Vagina (tissue), 2 donors: ENCODE data around the gene SLC25A24. TPM values are rescaled to one million over a fixed set of nuclear protein-coding genes. Genes with fewer than 3 reads are reported as not detected.

ENCODE experiments used
- DNase-seq, 2 donors: peaks; one replicate each; pipeline ENCODE4 v3.0.0-alpha.2; 2017; ENCODE audit errors: extremely low spot score in 2 of 2
- H3K27ac ChIP-seq: fragments of 200-600 bp; sonication (generic); one replicate; pipeline ENCODE4 v1.5.1; 2019
- H3K27me3 ChIP-seq: fragments of 200-600 bp; sonication (generic); one replicate; pipeline ENCODE4 v1.5.1; 2019
- H3K36me3 ChIP-seq, 2 donors: fragments of 200-600 bp; sonication (generic); one replicate each; pipeline ENCODE4 v1.5.1; 2017 to 2019
- H3K4me1 ChIP-seq: fragments of 200-600 bp; sonication (generic); one replicate; pipeline ENCODE4 v1.5.1; 2019
- H3K4me3 ChIP-seq, 2 donors: fragments of 200-600 bp; sonication (generic); 1 replicate in 1 of 2; 2 replicates in 1 of 2; pipeline ENCODE4 v1.5.1; 2016 to 2019
- H3K9me3 ChIP-seq: fragments of 200-600 bp; sonication (generic); one replicate; pipeline ENCODE4 v1.5.1; 2019
- CTCF ChIP-seq, 3 experiments: fragments of 450-650 bp in 2 of 3; fragments of 200-600 bp in 1 of 3; sonication (generic) in 1 of 3; IDR thresholded peaks; one replicate each; pipeline ENCODE4 v1.5.1; 2017 to 2019; ENCODE audit warnings: antibody characterized with exemption in 3 of 3, mild to moderate bottlenecking in 2 of 3, moderate library complexity in 2 of 3
- POLR2A ChIP-seq, 2 donors: fragments of 450-650 bp; IDR thresholded peaks; one replicate each; pipeline ENCODE4 v1.6.1; 2017; ENCODE audit warnings: antibody characterized with exemption in 2 of 2, mild to moderate bottlenecking in 2 of 2, moderate library complexity in 2 of 2
- POLR2AphosphoS5 ChIP-seq, 2 donors: sonication (generic); formaldehyde crosslinking; IDR thresholded peaks; one replicate each; pipeline ENCODE4 v1.9.0; 2017; ENCODE audit warnings: antibody characterized with exemption in 2 of 2, mild to moderate bottlenecking in 2 of 2, low read depth in 1 of 2; ENCODE audit not compliant: insufficient read depth in 1 of 2
- intact Hi-C: fragments of 100-400 bp; cut with DNase I; formaldehyde crosslinking; loops from one replicate; pipeline ENCODE4 v1.15.1; 2023
- total RNA-seq: library from RNA; depleted of rRNA; stranded (reverse); fragments of >200 nt; gene quantifications from one replicate; pipeline ENCODE4 v1.2.3, GENCODE V29; 2016

SLC25A24 gene
- total RNA-seq, 1 donor from 2014 or later, result 30.7 TPM

- TF ChIP-seq POLR2A (IDR thresholded peaks at IDR 0.05), result no peak
- TF ChIP-seq POLR2AphosphoS5 (IDR thresholded peaks at IDR 0.05; ENCODE audit: insufficient read depth in 1 of 2, low read depth in 1 of 2), result no peak
- TF ChIP-seq CTCF (IDR thresholded peaks at IDR 0.05), result no peak
- no peaks in the 10 kb centered on the region for H3K9me3 ChIP-seq
- intact Hi-C loops, result no loop called here
- peaks cover 0 to 16% of the 10 kb centered on the region in 2 donors for H3K36me3 ChIP-seq
- no peak for DNase-seq
- peaks cover 5% of the 10 kb centered on the region for H3K4me1 ChIP-seq
- H3K27me3 ChIP-seq, result no peaks in the 10 kb centered on the region
- no peak overlapping the region for H3K27ac ChIP-seq
- no peak overlapping the region for H3K4me3 ChIP-seq
Measured at GRCh38 chr1:108192581-108192980, 7.6 kb downstream of the SLC25A24 start.

- intact Hi-C loops, result no loop called here
- H3K36me3 ChIP-seq, result peaks cover 0 to 16% of the 10 kb centered on the region in 2 donors
- no peak overlapping the region for H3K4me3 ChIP-seq
- H3K27me3 ChIP-seq, result no peaks in the 10 kb centered on the region
- no peaks in the 10 kb centered on the region for H3K4me1 ChIP-seq
- DNase-seq, result no peak
- H3K9me3 ChIP-seq, result no peaks in the 10 kb centered on the region
- TF ChIP-seq POLR2A (IDR thresholded peaks at IDR 0.05) (no peak), POLR2AphosphoS5 (IDR thresholded peaks at IDR 0.05; ENCODE audit: insufficient read depth in 1 of 2, low read depth in 1 of 2) (no peak), CTCF (IDR thresholded peaks at IDR 0.05) (no peak)
- H3K27ac ChIP-seq, result no peak overlapping the region
Measured at GRCh38 chr1:108190686-108191416, 9.3 kb downstream of the SLC25A24 start.

- no peak for TF ChIP-seq POLR2AphosphoS5 (IDR thresholded peaks at IDR 0.05; ENCODE audit: insufficient read depth in 1 of 2, low read depth in 1 of 2)
- no peak for TF ChIP-seq POLR2A (IDR thresholded peaks at IDR 0.05)
- TF ChIP-seq CTCF (IDR thresholded peaks at IDR 0.05), result no peak
- DNase-seq, result no peak
- no peak overlapping the region for H3K27ac ChIP-seq
- intact Hi-C loops, result no loop called here
- H3K4me3 ChIP-seq, result no peak overlapping the region
- peaks cover 0 to 14% of the 10 kb centered on the region in 2 donors for H3K36me3 ChIP-seq
- H3K27me3 ChIP-seq, result no peaks in the 10 kb centered on the region
- no peaks in the 10 kb centered on the region for H3K9me3 ChIP-seq
- no peaks in the 10 kb centered on the region for H3K4me1 ChIP-seq
Measured at GRCh38 chr1:108190001-108190634, 10.0 kb downstream of the SLC25A24 start.

GRCh38 chr1:108188801-108189200 lies 11.3 kb downstream of the SLC25A24 start:
- Histone ChIP-seq H3K36me3 (peaks cover 0 to 18% of the 10 kb centered on the region in 2 donors), H3K9me3 (no peaks in the 10 kb centered on the region), H3K4me3 (no peak overlapping the region), H3K27ac (no peak overlapping the region), H3K4me1 (no peaks in the 10 kb centered on the region), H3K27me3 (no peaks in the 10 kb centered on the region)
- intact Hi-C loops, result no loop called here
- no peak for TF ChIP-seq POLR2AphosphoS5 (IDR thresholded peaks at IDR 0.05; ENCODE audit: insufficient read depth in 1 of 2, low read depth in 1 of 2)
- no peak for TF ChIP-seq CTCF (IDR thresholded peaks at IDR 0.05)
- TF ChIP-seq POLR2A (IDR thresholded peaks at IDR 0.05), result no peak
- no peak for DNase-seq
